NCI-H510A (cell line): ENCODE measurements around the gene ATG2B.

Experiments
- DNase-seq: peaks from one replicate; lab custom pipeline; 2025; lab: John Stamatoyannopoulos, UW

The ATG2B gene

DNA sequence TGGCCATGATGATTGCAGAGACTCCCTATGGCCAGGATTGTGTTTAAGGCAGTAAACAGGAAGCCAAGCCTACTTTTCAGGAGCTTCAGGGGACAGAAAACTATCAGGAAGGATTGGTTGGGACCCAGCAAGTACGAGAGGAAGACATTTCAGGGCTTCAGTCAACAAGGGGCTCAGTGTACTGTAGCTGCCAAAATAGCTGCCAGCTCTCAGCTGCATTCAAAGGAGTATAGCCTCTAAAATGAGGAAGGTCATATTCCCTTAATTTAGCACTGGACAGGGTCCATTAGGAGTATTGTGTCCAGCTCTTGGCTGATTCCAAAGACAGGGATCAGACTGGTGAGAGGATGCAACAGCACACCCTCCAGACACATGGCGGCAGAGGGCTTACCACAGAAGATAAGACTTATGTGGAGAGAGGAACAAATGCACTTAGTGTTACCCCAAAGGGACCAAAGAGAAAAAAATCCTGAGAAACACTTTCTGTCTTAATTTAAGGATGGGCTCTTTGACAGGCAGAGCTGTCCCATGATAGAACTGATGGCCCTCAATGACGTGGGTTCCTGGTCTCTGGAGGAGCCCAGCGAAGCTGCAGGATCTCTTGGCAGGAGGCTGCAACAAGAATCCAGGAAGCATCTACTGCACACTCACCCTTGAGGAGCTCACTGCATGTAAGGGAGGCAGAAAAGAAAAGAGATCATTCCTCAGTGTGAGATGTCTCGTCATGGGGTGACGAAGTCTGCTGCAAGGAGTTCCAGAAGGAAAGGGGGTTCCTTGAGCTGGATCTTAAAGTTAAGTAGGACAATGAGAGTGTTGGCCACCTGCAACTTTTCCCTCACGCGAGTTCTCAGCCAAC is 92.3 kb downstream of the ATG2B start:
- no peak for DNase-seq

- DNase-seq = no peak
Measured at GRCh38 chr14:96269359-96269710, 93.8 kb downstream of the ATG2B start.

DNA sequence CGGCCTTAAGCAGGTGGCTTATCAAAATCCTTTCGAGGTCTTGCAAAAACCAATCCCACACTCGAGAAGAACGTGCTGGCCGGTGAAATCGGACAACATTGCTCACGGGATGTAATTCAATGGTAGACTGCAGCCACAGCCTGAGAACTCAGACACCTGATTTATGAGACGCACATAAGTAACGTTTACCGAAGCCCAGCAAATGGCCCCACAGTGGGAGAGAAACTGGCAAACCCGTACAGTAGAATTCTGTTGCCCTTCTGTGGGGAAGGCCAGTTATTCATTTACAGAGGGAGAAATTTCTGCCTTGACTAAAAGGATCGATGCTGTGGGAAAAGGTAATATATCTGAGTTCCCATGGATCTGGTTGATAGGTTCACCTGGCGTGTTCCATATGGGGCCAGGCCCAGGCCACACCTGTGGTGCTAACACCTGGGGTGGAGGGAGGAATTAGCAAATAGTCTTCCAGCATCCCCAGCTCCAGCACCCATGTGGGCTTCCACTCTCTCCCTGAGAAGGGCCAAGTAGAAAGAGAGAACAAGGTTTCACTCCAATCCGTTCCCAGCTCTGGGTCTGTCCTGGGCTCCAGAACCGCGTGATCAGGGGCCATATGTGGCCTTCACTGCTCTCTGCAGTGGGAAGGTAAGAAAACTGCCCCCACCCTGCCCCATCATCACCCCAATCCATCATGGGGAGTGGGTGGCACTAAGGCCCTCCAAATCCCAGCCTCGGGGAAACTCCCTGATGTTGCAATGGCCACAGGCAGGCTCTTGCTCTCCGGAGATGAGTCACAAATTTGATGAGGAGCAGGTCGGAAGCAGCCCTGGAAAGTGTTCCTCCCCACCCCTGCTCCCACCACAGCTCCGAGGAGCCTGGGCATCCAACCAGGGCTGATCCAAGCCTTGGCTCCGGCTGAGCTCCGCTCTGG is 94.4 kb downstream of the ATG2B start:
- no peak for DNase-seq

GRCh38 chr14:96267916-96268315 is 95.2 kb downstream of the ATG2B start:
- DNase-seq = no peak

DNA sequence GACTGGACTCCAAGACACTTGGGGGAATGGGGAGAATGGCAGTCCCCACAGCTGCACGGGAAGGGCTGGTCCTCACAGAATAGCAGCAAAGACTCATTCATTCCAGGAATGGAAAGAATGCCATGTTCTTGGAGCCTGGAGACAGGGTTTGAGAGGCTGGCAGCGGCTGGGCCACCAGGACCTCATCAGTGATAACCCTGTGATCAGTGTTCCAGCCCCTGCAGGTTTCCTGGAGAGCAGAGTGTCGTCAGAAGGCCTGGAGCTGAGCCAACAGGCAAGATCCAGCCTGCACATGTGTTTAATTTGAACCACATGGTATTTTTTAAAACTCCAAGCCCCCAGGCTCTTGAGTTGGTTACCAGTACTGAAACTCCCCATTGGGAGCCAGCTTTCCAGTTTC is 95.8 kb downstream of the ATG2B start:
- DNase-seq = peak; percentile 60

DNA sequence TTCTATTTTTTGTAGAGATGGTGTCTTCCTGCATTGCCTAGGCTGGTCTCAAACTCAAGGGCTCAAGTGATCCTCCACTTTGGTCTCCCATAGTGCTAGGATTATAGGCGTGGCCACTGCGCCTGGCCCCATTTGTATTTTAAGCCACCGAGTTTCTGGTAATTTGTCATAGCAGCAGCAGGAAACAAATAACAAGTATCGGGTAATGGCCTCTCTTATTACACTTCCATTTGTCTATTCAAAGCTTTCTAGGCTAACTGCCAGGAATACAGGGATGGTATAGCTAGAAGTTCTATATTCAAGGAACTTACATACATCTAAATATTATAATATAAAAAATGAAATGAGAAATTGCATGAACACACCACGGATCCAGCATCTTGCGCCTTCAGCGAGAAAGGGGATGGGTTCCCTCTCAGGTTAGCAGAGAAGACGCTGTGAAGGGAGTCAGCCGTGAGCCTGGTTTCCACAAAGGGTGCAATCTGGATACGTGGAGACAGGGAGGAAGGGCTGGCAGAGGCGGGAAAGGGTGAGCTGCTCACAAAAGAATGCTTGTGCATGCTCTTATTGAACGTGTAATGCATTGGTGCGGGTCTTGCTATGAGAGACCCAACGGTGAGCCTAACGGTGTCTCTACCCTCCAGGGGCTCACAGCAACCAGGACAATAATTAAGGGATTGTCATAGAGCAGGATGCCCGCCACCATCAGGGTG is 97.6 kb downstream of the ATG2B start:
- DNase-seq = peak; percentile 14

DNA sequence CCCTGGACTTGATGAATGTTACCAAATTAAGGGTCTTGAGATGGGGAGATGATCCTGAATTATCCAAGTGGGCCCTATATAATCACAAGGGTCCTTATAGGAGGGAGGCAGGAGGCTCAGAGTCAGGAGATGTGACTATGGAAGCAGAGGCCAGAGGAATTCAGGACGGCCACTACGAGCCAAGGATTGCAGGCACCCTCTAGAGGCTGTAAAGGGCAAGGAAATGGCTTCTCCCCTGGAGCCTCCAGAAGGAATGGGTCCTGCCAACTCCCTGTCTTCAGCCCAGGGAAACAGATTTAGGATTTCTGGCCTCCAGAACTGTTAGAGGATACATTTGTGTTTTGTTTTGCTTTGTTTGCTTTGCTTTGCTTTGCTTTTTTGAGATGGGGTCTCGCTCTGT is 98.3 kb downstream of the ATG2B start:
- DNase-seq = no peak

DNA sequence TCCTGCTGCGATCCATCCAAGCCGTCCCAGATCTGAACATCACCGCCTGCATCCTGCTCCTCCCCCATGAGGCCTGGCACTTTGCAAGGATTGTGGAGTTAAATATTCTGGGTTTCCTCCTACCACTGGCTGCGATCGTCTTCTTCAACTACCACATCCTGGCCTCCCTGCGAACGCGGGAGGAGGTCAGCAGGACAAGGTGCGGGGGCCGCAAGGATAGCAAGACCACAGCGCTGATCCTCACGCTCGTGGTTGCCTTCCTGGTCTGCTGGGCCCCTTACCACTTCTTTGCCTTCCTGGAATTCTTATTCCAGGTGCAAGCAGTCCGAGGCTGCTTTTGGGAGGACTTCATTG is 99.0 kb downstream of the ATG2B start:
- DNase-seq = no peak

DNA sequence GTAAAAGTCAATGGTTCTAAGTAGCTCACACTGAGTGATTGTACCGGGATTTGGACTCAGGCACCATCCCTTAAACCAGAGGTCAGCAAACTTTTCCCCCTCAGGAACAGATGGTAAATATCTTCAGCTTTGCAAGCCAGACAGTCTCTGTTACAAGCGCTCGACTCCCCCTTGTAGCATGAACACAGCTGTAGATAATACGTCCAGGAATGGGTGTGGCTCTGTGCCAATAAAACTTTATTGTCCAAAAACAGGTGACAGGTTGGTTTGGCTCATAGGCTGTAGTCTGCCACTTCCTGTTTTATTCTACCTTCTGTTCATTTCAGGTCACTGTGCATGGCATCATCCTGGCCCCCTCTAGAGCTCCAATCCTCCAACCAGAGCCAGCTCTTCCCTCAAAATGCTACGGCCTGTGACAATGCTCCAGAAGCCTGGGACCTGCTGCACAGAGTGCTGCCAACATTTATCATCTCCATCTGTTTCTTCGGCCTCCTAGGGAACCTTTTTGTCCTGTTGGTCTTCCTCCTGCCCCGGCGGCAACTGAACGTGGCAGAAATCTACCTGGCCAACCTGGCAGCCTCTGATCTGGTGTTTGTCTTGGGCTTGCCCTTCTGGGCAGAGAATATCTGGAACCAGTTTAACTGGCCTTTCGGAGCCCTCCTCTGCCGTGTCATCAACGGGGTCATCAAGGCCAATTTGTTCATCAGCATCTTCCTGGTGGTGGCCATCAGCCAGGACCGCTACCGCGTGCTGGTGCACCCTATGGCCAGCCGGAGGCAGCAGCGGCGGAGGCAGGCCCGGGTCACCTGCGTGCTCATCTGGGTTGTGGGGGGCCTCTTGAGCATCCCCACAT is 99.6 kb downstream of the ATG2B start:
- no peak for DNase-seq

DNA sequence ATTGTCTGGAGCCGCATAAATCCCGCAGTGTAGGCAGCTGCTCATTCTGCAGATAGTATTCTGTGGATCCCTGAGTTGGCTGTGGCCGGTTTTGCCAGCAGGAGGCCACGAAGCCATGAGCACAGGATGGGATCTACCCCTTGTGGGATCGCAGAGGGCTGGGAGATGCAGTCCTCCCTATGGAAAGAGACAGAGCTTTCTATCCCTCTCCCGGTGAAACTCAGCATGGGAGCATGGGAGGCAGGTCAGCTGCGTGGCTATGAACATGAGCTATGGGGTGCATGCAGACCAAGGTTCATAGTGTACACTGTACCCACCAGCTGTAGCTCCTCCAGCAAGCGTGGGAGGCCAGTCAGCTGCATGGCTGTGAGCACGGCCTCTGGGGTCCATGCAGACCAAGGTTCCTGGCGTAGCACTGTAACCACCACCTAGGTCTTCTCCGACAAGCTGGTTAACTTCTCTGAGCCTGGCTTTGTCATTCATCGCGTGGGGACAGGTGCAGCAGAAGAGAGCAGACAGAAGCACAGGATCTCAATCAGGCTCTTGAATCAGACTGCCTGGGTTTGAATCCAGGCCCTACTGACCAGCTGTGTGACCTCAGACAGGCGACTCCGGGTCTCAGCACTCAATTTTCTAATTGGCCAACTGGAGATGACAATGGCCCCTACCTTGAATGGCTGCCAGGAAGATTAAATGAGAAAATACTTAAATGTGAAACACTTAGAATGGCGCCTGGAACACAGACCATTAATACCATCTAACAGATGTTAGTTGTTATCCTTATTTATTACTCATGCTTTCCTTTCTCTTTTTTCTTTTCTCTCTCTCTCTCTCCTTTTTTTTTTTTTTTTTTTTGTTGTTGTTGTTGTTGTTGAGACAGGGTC is 101.1 kb downstream of the ATG2B start:
- DNase-seq = no peak

DNA sequence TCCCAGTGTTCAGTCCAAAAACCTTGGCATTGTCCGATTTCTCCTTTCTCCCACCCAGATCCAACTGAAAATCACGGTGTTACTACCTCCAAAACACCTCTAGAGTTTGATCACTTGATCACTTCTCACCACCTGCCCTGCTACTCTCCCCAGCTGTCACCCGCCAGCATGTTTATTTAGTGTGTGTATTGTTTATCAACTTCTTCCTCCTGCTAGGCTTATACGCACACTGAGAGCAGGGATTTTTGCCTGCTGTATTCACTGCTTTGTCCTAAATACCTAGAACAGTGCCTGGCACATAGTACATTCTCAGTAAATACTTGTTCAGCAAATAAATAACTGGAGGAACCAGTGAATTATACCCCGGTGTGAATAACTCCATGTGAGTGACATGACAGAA is 102.1 kb downstream of the ATG2B start:
- DNase-seq = peak; percentile 31

DNA sequence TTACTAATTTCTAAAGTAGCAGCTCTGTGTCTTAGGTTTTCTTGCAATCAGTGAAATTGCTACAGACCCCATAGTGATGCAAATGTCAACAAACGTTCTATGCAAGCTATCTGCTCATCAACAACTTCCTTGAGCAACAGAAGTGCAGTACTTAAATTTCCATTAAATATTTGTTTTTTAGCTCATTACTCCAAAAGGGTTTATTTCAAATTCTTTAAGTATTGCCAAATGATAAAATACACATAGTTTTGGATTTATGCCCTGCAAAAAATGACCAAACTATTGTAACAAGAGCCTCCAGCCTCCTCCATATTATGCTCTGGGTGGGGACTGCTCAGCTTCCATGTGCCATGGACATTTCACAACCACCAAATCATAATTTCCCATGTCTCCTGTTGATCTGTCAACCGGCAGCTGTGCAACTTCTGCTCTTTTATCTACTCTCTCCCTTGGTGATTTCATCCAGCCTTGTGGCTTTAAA is 102.8 kb downstream of the ATG2B start:
- DNase-seq = no peak

GRCh38 chr14:96257900-96258299 is 105.2 kb downstream of the ATG2B start:
- DNase-seq = no peak

DNA sequence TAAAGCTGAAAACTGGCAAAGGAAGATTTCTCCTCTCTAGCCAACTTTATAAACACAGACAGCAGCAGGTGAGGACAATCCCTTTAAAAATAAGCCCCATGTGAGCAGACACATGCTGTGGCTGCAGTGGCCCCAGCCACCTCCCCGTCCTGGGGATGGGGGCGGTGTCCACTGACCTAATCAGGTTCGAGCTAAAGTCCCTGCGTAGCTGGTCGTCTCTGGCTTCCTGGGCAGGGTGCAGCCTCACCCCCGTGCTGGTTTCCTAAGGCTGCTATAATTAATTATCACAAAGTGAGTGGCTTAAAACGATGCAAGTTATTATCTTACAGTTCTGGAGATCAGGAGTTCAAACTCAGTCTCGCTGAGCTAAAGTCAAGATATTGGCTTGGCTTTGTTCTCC is 106.1 kb downstream of the ATG2B start:
- no peak for DNase-seq

DNA sequence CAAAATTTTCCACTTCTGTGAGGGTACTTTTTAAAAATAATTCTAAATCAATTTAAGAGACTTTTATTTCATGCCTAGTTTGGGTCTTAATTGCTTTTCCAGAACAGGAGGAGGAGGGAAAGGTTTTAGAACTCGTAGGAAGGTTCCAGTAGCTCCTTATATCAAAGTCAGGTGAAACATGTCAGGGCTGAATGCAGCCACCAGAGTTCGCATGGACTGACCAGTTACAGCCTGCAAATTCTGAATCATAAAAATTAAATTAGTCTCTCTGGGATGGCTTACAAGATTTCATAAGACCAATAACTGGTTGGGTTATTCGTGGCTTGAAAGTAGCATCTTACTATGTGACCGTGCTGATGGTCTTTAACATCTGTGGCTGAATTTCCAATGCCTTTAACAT is 106.7 kb downstream of the ATG2B start:
- no peak for DNase-seq

DNA sequence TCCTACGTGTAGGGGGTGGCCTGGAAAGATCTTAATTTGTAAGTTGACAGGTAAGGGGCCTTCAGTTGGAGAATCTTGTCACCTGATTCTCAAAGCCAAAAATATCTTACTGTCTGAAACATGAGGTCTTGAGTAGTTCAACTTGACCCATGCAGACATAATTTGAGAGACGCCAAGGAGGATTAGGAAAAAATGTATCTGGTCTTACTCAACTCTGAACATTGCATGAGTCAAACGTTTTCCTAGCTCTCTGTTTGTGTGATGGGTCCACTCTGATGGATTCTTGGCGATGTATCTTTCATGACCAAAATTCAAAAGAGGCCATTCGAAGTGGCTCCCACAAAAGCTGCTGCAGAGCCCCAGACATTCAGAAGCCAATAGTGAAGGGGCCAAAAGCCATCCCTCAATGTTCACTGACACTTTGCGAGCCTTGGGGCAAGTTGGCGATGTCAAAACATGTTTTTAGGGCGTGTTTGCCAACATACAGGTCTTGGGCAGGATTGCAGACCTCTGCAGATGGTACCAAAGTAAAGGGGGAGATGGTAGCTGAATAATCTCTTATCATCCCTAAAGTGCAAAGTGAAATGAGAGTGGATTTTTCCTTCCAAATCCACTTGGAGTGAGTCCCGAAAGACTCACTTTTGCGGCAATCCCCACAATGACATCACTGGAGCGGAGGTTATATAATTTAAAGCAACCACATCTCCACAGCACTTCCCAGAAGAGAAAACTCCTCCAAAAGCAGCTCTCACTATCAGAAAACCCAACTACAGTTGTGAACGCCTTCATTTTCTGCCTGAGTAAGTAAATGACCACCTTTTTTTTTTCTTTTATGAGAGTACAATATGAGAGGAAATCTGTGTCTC is 107.4 kb downstream of the ATG2B start, which contains the start of gene BDKRB1:
Gene BDKRB1, plus strand, starts transcription at position 710 of the 866 bp plus-strand sequence. CDS start 7,473 bp downstream, outside the sequence.
- no peak for DNase-seq

DNA sequence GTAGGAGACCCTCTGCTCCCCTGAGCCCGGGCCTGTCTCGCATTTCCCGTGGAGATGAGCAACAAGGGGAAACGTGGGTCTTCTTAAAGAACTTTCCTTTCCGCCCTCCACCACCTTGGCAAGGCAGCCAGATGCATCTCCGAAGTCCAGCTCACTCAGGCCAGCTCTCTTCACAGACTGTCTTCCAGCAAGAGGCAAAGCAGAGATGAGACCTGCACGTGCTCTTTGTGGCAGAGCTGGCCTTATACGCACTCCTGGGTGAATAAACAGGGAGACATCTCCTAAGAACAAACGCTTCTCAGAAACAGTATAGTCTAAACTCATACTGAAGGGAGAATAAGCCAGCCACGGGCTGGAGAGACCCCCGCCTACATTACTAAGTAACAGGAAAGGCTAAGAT is 108.5 kb downstream of the ATG2B start:
- DNase-seq = no peak

- DNase-seq = no peak
Measured at GRCh38 chr14:96252999-96253539, 110.1 kb downstream of the ATG2B start.
